ENCODE measurements around the gene CACNG3.
"Not testable (repeated sequence)": the region's sequence is repeated elsewhere in the genome, so short reads cannot be mapped to it uniquely, and the experiment has no call there.

Gene CACNG3

DNA sequence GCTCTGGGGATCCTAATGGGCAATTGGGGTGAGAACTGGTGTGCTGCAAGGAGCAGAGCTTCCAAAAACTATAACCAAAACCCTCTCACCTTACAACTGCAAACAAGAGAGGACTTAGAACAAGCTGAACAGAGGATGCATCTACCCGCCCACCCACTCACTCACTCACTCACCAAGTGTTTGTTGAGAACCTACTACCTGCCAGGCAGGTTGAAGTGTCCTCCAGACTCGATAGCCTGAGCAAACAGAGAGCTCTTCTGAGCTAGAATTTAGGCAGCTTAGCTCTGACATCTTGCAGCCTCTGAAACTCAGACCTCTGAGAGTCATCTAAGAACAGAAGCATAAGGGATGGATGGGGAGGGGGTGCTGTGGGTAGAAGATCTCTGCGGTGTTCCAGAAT is 41.2 kb downstream of the CACNG3 start:
- no peak for TF ChIP-seq Cebpa-rat (IDR thresholded peaks at IDR 0.05)
- Histone ChIP-seq H3K4me3 (no peak overlapping the region), H3K4me1 (no peaks in the 10 kb centered on the region), H3K9me3 (no peaks in the 10 kb centered on the region), H3K36me3 (no peaks in the 10 kb centered on the region), H4K20me1 (no peaks in the 10 kb centered on the region), H3K27ac (no peak overlapping the region), H3K4me2 (no peak overlapping the region), H3K9ac (no peak overlapping the region), H3K27me3 (no peaks in the 10 kb centered on the region)

DNA sequence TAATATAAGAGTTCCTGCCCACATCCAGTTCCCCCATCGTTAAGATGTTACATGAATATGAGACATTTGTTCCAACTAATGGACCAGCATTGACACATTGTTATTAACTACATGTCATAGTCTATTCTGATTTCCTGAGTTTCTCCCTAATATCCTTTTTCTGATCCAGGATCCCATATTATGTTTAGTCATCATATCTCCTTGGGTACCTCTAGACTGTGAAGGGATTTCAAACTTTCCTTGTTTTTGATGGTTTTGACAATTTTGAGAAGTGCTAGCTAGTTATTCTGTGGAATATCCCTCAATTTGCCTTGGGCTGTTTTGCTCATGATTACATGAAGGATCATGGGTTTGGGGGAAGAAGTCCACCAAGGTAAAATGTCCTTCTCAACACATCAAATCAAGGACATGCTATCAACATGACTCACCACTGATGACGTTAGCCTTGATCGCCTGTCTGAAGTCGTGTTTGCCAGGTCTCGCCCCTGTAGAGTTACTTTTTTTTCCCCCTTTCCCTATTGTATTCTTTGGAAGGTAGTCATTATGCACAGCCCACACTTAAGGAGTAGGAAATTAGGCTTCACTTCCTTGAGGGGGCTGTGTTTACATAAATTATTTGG is 42.5 kb downstream of the CACNG3 start:
- Histone ChIP-seq H4K20me1 (no peaks in the 10 kb centered on the region), H3K4me1 (no peaks in the 10 kb centered on the region), H3K27ac (no peak overlapping the region), H3K9me3 (no peaks in the 10 kb centered on the region), H3K36me3 (no peaks in the 10 kb centered on the region), H3K4me2 (no peak overlapping the region), H3K27me3 (no peaks in the 10 kb centered on the region), H3K4me3 (no peak overlapping the region), H3K9ac (no peak overlapping the region)
- TF ChIP-seq Cebpa-rat (IDR thresholded peaks at IDR 0.05), result no peak

DNA sequence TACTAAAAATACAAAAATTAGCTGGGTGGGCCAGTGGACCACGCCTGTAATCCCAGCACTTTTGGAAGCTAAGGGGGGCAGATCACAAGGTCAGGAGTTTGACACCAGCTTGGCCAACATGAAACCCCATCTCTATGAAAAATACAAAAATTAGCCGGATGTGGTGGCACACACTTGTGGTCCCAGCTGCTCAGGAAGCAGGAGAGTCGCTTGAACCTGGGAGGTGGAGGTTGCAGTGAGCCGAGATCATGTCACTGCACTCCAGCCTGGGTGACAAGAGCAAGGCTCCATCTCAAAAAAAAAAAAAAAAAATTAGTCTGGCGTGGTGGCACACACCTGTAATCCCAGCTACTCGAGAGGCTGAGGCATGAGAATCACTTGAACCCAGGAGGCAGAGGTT is 44.6 kb downstream of the CACNG3 start:
- not testable (repeated sequence) for H3K9me3 ChIP-seq, H3K36me3 ChIP-seq, H3K4me1 ChIP-seq, H3K27ac ChIP-seq, H4K20me1 ChIP-seq, H3K4me2 ChIP-seq, H3K27me3 ChIP-seq, H3K4me3 ChIP-seq, H3K9ac ChIP-seq

DNA sequence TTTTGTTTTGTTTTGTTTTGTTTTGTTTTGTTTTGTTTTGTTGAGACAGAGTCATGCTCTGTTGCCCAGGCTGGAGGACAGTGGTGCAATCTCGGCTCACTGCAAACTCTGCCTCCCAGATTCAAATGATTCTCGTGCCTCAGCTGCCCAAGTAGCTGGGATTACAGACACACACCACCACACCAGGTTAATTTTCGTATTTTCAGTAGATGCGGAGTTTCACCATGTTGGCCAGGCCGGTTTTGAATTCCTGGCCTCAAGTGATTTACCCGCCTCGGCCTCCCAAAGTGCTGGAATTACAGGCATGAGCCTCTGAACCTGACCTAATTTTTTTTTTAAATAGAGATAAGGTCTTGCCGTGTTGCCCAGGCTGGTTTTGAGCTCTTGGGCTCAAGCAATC is 46.5 kb downstream of the CACNG3 start:
- Histone ChIP-seq H3K9me3 (no peaks in the 10 kb centered on the region), H3K4me2 (no peak overlapping the region), H3K36me3 (no peaks in the 10 kb centered on the region), H3K27ac (no peak overlapping the region), H3K4me1 (no peaks in the 10 kb centered on the region), H3K4me3 (no peak overlapping the region), H3K9ac (no peak overlapping the region), H3K27me3 (no peaks in the 10 kb centered on the region), H4K20me1 (no peaks in the 10 kb centered on the region)
- TF ChIP-seq Cebpa-rat (IDR thresholded peaks at IDR 0.05), result no peak

DNA sequence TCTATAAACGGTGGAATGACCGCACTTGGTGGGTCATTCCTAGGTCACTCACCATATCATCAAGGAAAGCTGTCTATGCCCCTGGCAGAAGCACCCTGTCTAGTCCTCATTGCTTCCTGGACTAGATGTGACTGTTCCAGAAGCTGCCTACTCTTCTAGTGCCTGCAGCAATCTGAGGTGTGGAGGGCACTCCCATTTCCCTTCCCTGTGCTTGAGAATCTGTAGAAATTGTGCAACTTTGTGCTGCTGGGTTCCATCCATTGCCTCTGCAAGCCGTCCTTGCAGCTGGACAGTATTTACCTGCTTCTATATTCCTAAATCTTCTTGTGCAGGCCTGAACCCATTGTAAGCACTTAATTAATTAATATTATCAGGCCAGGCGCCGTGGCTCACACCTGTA is 52.1 kb downstream of the CACNG3 start:
- Histone ChIP-seq H3K9me3 (no peaks in the 10 kb centered on the region), H3K4me3 (no peak overlapping the region), H3K27me3 (no peaks in the 10 kb centered on the region), H3K36me3 (no peaks in the 10 kb centered on the region), H4K20me1 (no peaks in the 10 kb centered on the region), H3K27ac (no peak overlapping the region), H3K4me1 (peaks cover 9% of the 10 kb centered on the region; the same call in 1 of the 2 replicates), H3K4me2 (no peak overlapping the region), H3K9ac (no peak overlapping the region)
- TF ChIP-seq Cebpa-rat (IDR thresholded peaks at IDR 0.05), result no peak

DNA sequence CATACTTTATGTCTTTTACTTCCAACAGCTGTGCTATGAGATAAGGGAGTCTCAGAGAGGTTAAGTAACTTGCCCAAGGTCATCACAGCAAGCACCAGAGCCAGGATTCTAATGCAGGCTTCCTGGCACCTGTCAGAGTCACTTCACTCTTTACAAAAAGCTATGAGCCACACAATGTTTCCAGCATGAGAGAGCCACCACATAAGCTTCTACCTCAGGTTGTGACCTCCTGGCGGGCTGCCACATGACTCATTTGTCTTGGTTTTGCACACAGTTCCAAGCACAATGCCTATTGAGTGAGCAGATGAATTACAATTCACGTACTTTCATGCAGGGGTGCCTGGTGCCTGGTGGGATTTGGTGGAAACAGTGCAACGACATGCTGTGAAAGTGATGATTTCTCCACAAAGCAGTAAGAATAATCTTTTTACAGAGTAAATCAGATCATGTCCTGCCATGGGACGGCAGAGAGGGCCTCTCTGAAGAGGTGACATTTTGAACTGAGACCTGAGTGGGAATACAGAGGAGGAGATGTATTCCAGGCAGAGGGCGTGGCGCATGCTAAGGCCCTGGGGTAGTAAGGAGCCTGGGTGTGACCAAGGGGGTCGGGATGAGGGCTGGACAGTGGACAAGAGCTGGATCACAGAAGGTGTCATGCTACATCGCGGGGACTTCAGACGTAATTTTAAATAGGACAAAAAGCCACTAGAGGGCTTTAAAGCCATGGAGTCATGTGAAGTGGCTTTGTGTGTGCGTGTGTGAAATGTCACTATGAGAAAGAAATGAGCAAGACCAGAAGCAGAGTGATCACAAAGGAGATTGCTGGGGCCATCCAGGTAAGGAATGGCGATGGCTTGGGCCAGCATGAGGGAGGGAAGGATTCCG is 53.4 kb downstream of the CACNG3 start:
- Histone ChIP-seq H3K36me3 (no peaks in the 10 kb centered on the region), H3K4me1 (peaks cover 11% of the 10 kb centered on the region; the same call in 1 of the 2 replicates), H3K4me3 (no peak overlapping the region), H4K20me1 (no peaks in the 10 kb centered on the region), H3K27me3 (no peaks in the 10 kb centered on the region), H3K9ac (no peak overlapping the region), H3K27ac (no peak overlapping the region), H3K9me3 (no peaks in the 10 kb centered on the region), H3K4me2 (no peak overlapping the region)
- TF ChIP-seq Cebpa-rat (IDR thresholded peaks at IDR 0.05), result no peak

DNA sequence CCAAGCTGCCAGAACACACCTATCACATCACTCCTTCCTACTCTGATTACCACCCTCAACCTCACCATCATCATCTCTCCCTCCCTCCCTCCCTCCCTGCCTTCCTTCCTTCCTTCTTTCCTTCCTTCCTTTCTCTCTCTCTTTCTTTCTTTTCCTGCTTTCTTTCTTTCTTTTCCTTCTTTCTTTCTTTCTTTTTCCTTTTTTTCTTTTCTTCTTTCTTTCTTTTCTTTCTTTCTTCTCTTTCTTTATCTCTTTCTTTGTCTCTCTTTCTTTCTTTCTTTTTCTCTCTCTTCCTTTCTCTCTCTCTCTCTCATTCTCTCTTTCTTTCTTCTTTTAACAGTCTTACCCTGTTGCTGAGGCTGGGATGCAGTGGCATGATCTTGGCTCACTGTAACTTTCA is 59.2 kb downstream of the CACNG3 start:
- no peak for TF ChIP-seq Cebpa-rat (IDR thresholded peaks at IDR 0.05)
- Histone ChIP-seq H3K27me3 (no peaks in the 10 kb centered on the region), H4K20me1 (no peaks in the 10 kb centered on the region), H3K4me3 (no peak overlapping the region), H3K4me1 (peaks cover 11% of the 10 kb centered on the region; the same call in 1 of the 2 replicates), H3K9ac (no peak overlapping the region), H3K4me2 (no peak overlapping the region), H3K36me3 (no peaks in the 10 kb centered on the region), H3K9me3 (no peaks in the 10 kb centered on the region), H3K27ac (no peak overlapping the region)

DNA sequence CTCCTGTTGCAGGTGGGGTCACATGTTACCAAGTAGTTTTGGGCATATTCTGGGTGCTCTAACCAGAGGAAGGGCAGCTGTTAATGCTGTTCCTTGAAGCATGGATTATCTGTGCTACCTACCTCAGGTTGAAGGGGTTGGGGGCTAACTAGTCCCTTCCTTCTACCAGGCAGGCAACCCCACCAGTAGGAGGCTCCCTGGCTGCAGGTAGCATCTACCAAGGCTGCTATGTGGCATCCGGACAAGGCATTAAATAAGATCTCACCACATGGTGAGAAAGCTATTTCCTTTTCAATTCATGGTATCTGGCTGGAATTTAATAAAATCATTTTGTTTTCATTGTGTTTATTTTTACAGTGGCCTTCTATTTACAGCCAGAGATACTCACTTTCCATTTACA is 62.5 kb downstream of the CACNG3 start:
- no peak for TF ChIP-seq Cebpa-rat (IDR thresholded peaks at IDR 0.05)
- Histone ChIP-seq H3K27me3 (no peaks in the 10 kb centered on the region), H4K20me1 (no peaks in the 10 kb centered on the region)

DNA sequence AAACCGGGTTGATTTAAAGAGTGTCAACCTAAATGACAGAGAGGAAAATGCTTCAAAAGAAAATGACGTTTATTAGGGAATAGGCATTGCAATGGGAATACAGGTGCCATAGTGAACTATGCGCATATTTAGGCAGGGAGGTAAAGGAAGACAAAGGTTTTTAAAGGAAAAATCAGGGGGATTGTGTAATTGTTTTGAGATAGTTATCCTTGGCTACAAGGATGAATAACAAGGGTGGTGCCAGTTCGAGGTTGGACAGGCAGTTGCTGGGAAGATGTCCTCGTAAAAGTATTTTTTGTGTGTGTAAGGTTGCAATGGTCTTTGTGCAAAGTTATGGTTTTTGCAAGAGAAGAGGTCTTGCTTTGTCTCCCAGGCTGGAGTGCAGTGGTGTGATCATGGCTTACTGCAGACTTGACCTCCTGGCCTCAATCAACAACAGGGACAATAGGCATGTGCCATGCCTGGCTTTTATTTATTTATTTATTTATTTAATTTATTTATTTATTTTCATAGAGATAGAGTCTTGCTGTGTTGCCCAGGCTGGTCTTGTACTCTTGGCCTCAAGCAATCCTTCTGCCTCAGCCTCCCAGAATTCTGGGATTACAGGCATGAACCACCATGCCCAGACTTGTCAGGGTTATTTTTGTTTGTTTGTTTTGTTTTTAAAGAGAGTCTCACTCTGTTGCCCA is 63.1 kb downstream of the CACNG3 start:
- Histone ChIP-seq H3K27me3 (no peaks in the 10 kb centered on the region), H3K4me3 (no peak overlapping the region), H3K36me3 (no peaks in the 10 kb centered on the region), H3K4me1 (no peaks in the 10 kb centered on the region), H3K27ac (no peak overlapping the region), H3K9me3 (no peaks in the 10 kb centered on the region), H4K20me1 (no peaks in the 10 kb centered on the region), H3K4me2 (no peak overlapping the region), H3K9ac (no peak overlapping the region)
- no peak for TF ChIP-seq Cebpa-rat (IDR thresholded peaks at IDR 0.05)

More for the DNA sequence above, 62.5 kb downstream of the CACNG3 start:
- H3K9me3 ChIP-seq, result no peaks in the 10 kb centered on the region
- H3K4me2 ChIP-seq, result no peak overlapping the region
- H3K9ac ChIP-seq, result no peak overlapping the region
- no peaks in the 10 kb centered on the region for H3K4me1 ChIP-seq
- no peaks in the 10 kb centered on the region for H3K36me3 ChIP-seq
- no peak overlapping the region for H3K4me3 ChIP-seq
- no peak overlapping the region for H3K27ac ChIP-seq

DNA sequence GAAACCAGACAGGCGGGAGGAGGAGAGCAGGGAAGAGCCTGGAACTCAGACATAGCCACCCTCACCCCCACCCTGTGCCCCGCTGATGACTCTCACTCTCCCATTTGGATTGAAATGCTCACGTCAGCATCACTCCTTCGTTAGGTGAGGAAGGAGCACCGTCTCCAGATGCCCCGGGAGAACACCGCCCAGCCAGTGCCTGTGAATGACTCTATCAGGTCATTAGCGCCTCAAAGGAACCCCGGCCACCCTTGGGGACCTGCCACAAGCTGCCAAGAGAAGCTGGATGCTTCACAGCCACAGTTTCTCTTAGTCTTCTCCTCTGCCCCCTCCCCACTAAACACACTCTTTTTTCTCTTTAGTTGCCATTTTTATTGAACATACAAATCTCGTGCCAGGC is 66.0 kb downstream of the CACNG3 start:
- no peaks in the 10 kb centered on the region for H3K27me3 ChIP-seq

More for the DNA sequence above, 66.0 kb downstream of the CACNG3 start:
- no peaks in the 10 kb centered on the region for H3K36me3 ChIP-seq
- H3K9me3 ChIP-seq, result no peaks in the 10 kb centered on the region
- no peak overlapping the region for H3K4me3 ChIP-seq
- no peak overlapping the region for H3K9ac ChIP-seq
- TF ChIP-seq Cebpa-rat (IDR thresholded peaks at IDR 0.05), result no peak
- no peak overlapping the region for H3K4me2 ChIP-seq
- H3K4me1 ChIP-seq, result no peaks in the 10 kb centered on the region
- H4K20me1 ChIP-seq, result no peaks in the 10 kb centered on the region
- H3K27ac ChIP-seq, result no peak overlapping the region

All from BLaER1 (cell line).